ENCODE measurements around the gene PCDHGA3. TPM values are rescaled to one million over a fixed set of nuclear protein-coding genes. Genes with fewer than 3 reads are reported as not detected.
"Not testable (repeated sequence)": the region's sequence is repeated elsewhere in the genome, so short reads cannot be mapped to it uniquely, and the experiment has no call there.

The PCDHGA3 gene
- total RNA-seq, 3 donors from 2014 or later (not counting 1 experiment from before 2014, with no cell fraction given), result not detected

- Mint-ChIP-seq H3K4me3 (no peak overlapping the region), H3K36me3 (peaks cover 48% of the 10 kb centered on the region), H3K27me3 (ENCODE audit: low read depth in 2 of 2) (no peaks in the 10 kb centered on the region), H3K27ac (no peak overlapping the region), H3K4me1 (peaks cover 0 to 2% of the 10 kb centered on the region in 2 donors), H3K9me3 (peaks cover 7 to 23% of the 10 kb centered on the region in 2 donors)
- no peak for ATAC-seq
- Histone ChIP-seq H3K4me3 (ENCODE audit: low read length) (no peak overlapping the region), H3K27me3 (ENCODE audit: control insufficient read depth, insufficient read depth, low read length) (no peaks in the 10 kb centered on the region), H3K9me3 (ENCODE audit: control insufficient read depth, insufficient read depth, low read length) (peaks cover 66% of the 10 kb centered on the region), H3K36me3 (ENCODE audit: control insufficient read depth, insufficient read depth, low read length) (no peaks in the 10 kb centered on the region), H3K4me1 (ENCODE audit: control insufficient read depth, insufficient read depth, low read length) (no peaks in the 10 kb centered on the region), H3K27ac (ENCODE audit: low read length) (no peak overlapping the region)
- no peak for TF ChIP-seq CTCF (IDR thresholded peaks at IDR 0.05)
- DNase-seq, result no peak
- intact Hi-C loops (cut with micrococcal nuclease), result no loop called here
- no CpG with 5 or more reads among the region's 1 CpG for WGBS (ENCODE audit: insufficient coverage)
These were observed 37.0 kb upstream of the PCDHGA3 start for GRCh38 chr5:141306630-141307029.

GRCh38 chr5:141313711-141314110, 29.9 kb upstream of the PCDHGA3 start:
- TF ChIP-seq CTCF (IDR thresholded peaks at IDR 0.05), result no peak
- Histone ChIP-seq H3K4me1 (ENCODE audit: control insufficient read depth, insufficient read depth, low read length) (no peaks in the 10 kb centered on the region), H3K4me3 (ENCODE audit: low read length) (no peak overlapping the region), H3K27me3 (ENCODE audit: control insufficient read depth, insufficient read depth, low read length) (no peaks in the 10 kb centered on the region), H3K9me3 (ENCODE audit: control insufficient read depth, insufficient read depth, low read length) (peaks cover 53% of the 10 kb centered on the region), H3K27ac (ENCODE audit: low read length) (no peak overlapping the region), H3K36me3 (ENCODE audit: control insufficient read depth, insufficient read depth, low read length) (no peaks in the 10 kb centered on the region)
- intact Hi-C loops (cut with micrococcal nuclease), result no loop called here
- peaks cover 11 to 17% of the 10 kb centered on the region in 2 donors for H3K4me1 Mint-ChIP-seq
- H3K27me3 Mint-ChIP-seq (ENCODE audit: low read depth in 2 of 2), result no peaks in the 10 kb centered on the region
- H3K36me3 Mint-ChIP-seq, result peaks cover 60% of the 10 kb centered on the region
- H3K9me3 Mint-ChIP-seq, result peaks cover 19 to 40% of the 10 kb centered on the region in 2 donors
- DNase-seq (no peak), ATAC-seq (no peak)
- no peak overlapping the region for H3K27ac Mint-ChIP-seq
- H3K4me3 Mint-ChIP-seq, result no peak overlapping the region

- DNase-seq; H3K4me3 Mint-ChIP-seq; H3K27ac ChIP-seq (ENCODE audit: low read length); H3K27ac Mint-ChIP-seq; H3K36me3 ChIP-seq (ENCODE audit: control insufficient read depth, insufficient read depth, low read length); ATAC-seq; H3K4me3 ChIP-seq (ENCODE audit: low read length); intact Hi-C loops (cut with micrococcal nuclease); H3K27me3 ChIP-seq (ENCODE audit: control insufficient read depth, insufficient read depth, low read length); H3K27me3 Mint-ChIP-seq (ENCODE audit: low read depth in 2 of 2): not testable (repeated sequence)
- Histone ChIP-seq H3K4me1 (ENCODE audit: control insufficient read depth, insufficient read depth, low read length) (peaks cover 12% of the 10 kb centered on the region), H3K9me3 (ENCODE audit: control insufficient read depth, insufficient read depth, low read length) (peaks cover 65% of the 10 kb centered on the region)
- peaks cover 26 to 43% of the 10 kb centered on the region in 2 donors for H3K9me3 Mint-ChIP-seq
- peaks cover 31 to 41% of the 10 kb centered on the region in 2 donors for H3K4me1 Mint-ChIP-seq
- WGBS (ENCODE audit: insufficient coverage), result 100% methylated on average over 3 of the region's 4 CpGs
- H3K36me3 Mint-ChIP-seq, result peaks cover 72% of the 10 kb centered on the region
These were observed 26.7 kb upstream of the PCDHGA3 start for GRCh38 chr5:141316963-141317362.

- H3K36me3 Mint-ChIP-seq, result peaks cover 64% of the 10 kb centered on the region
- 96% methylated on average over 6 of the region's 6 CpGs for WGBS (ENCODE audit: insufficient coverage)
- intact Hi-C loops (cut with micrococcal nuclease), result no loop called here
- TF ChIP-seq CTCF (IDR thresholded peaks at IDR 0.05), result no peak
- ATAC-seq (no peak), DNase-seq (no peak)
- Histone ChIP-seq H3K27ac (ENCODE audit: low read length) (no peak overlapping the region), H3K36me3 (ENCODE audit: control insufficient read depth, insufficient read depth, low read length) (peaks cover 7% of the 10 kb centered on the region), H3K4me1 (ENCODE audit: control insufficient read depth, insufficient read depth, low read length) (peaks cover 12% of the 10 kb centered on the region), H3K9me3 (ENCODE audit: control insufficient read depth, insufficient read depth, low read length) (peaks cover 53% of the 10 kb centered on the region), H3K4me3 (ENCODE audit: low read length) (no peak overlapping the region), H3K27me3 (ENCODE audit: control insufficient read depth, insufficient read depth, low read length) (no peaks in the 10 kb centered on the region)
- H3K27me3 Mint-ChIP-seq (ENCODE audit: low read depth in 2 of 2), result no peaks in the 10 kb centered on the region
- peak overlapping the region; percentile 99 for H3K4me3 Mint-ChIP-seq
- peak overlapping the region; percentile 100 for H3K27ac Mint-ChIP-seq
- peaks cover 31 to 41% of the 10 kb centered on the region in 2 donors for H3K4me1 Mint-ChIP-seq
- peaks cover 21 to 32% of the 10 kb centered on the region in 2 donors for H3K9me3 Mint-ChIP-seq
These were observed 24.4 kb upstream of the PCDHGA3 start for GRCh38 chr5:141319202-141319601.

Measured in natural killer cell (primary cell).